ENCODE data around the gene CFAP210.
"Not testable (repeated sequence)": the region's sequence is repeated elsewhere in the genome, so short reads cannot be mapped to it uniquely, and the experiment has no call there.

CFAP210 gene

GRCh38 chr2:169705927-169706326 is 11.7 kb upstream of the CFAP210 start:
- H3K4me3 ChIP-seq (ENCODE audit: control insufficient read depth, low read depth, low read length): no peak overlapping the region
- TF ChIP-seq CTCF (conservative IDR thresholded peaks at IDR 0.05; ENCODE audit: control insufficient read depth, insufficient read depth, low read depth, low read length): no peak
- peak; percentile 54 for DNase-seq (ENCODE audit: low read depth)

- DNase-seq (ENCODE audit: low read depth): no peak
- TF ChIP-seq CTCF (conservative IDR thresholded peaks at IDR 0.05; ENCODE audit: control insufficient read depth, insufficient read depth, low read depth, low read length): no peak
- H3K4me3 ChIP-seq (ENCODE audit: control insufficient read depth, low read depth, low read length): no peak overlapping the region
Measured at GRCh38 chr2:169704160-169704708, 10.0 kb upstream of the CFAP210 start.

- no peak overlapping the region for H3K4me3 ChIP-seq (ENCODE audit: control insufficient read depth, low read depth, low read length)
- DNase-seq (ENCODE audit: low read depth): peak; percentile 38
- TF ChIP-seq CTCF (conservative IDR thresholded peaks at IDR 0.05; ENCODE audit: control insufficient read depth, insufficient read depth, low read depth, low read length): no peak
Measured at GRCh38 chr2:169702996-169703395, 8.8 kb upstream of the CFAP210 start.

GRCh38 chr2:169699173-169699572 is 5.0 kb upstream of the CFAP210 start:
- not testable (repeated sequence) for H3K4me3 ChIP-seq (ENCODE audit: control insufficient read depth, low read depth, low read length)

GRCh38 chr2:169696381-169696780 is 2.2 kb upstream of the CFAP210 start:
- no peak for TF ChIP-seq CTCF (conservative IDR thresholded peaks at IDR 0.05; ENCODE audit: control insufficient read depth, insufficient read depth, low read depth, low read length)
- no peak for DNase-seq (ENCODE audit: low read depth)
- H3K4me3 ChIP-seq (ENCODE audit: control insufficient read depth, low read depth, low read length): no peak overlapping the region

More at GRCh38 chr2:169699173-169699572, 5.0 kb upstream of the CFAP210 start:
- DNase-seq (ENCODE audit: low read depth): peak; percentile 26

- peak overlapping the region; percentile 76 for H3K4me3 ChIP-seq (ENCODE audit: control insufficient read depth, low read depth, low read length)
- TF ChIP-seq CTCF (conservative IDR thresholded peaks at IDR 0.05; ENCODE audit: control insufficient read depth, insufficient read depth, low read depth, low read length): no peak
- DNase-seq (ENCODE audit: low read depth): no peak
Measured at GRCh38 chr2:169694894-169695260, 672 bp upstream of the CFAP210 start.

- peak; percentile 6 for TF ChIP-seq CTCF (conservative IDR thresholded peaks at IDR 0.05; ENCODE audit: control insufficient read depth, insufficient read depth, low read depth, low read length)
- peak; percentile 6 for DNase-seq (ENCODE audit: low read depth)
- no peak overlapping the region for H3K4me3 ChIP-seq (ENCODE audit: control insufficient read depth, low read depth, low read length)
Measured at GRCh38 chr2:169693360-169693759, 845 bp downstream of the CFAP210 start.
